CD4-positive, alpha-beta T cell (primary cell): ENCODE data around the gene PLCB3. TPM values are rescaled to one million over a fixed set of nuclear protein-coding genes. Genes with fewer than 3 reads are reported as not detected.

ENCODE experiments used
- ATAC-seq: fragments of 200-7000 bp; cut with Tn5 transposase; one replicate; pipeline ENCODE4 v1.10.0; 2022; ENCODE audit warnings: mild to moderate bottlenecking; ENCODE audit not compliant: poor library complexity
- CTCF ChIA-PET: fragments of 350-600 bp; sonication (Branson Sonifier 250); formaldehyde crosslinking; loops from one replicate; lab custom pipeline; 2021; ENCODE audit warnings: antibody characterized with exemption, inconsistent platforms; lab: Charles Lee
- POLR2A ChIA-PET: fragments of 350-600 bp; sonication (Branson Sonifier 250); formaldehyde crosslinking; loops from one replicate; lab custom pipeline; 2021; ENCODE audit warnings: antibody characterized with exemption, inconsistent platforms; lab: Charles Lee
- DNase-seq, 14 experiments: peaks; one replicate each; pipeline ENCODE4 v3.0.0-alpha.2; 2013 to 2020; ENCODE audit warnings: mixed read lengths in 2 of 14
- H3K27ac ChIP-seq, 2 donors: one replicate each; pipeline versions ENCODE4 v1.5.1 to v1.7.0; 2013; ENCODE audit warnings: low read length in 2 of 2, low read depth in 1 of 2, mild to moderate bottlenecking in 1 of 2
- H3K27me3 ChIP-seq, 2 experiments: 1 replicate in 1 of 2; 2 replicates in 1 of 2; pipeline versions ENCODE4 v1.6.1 to v1.7.0; 2013; ENCODE audit warnings: low read length in 2 of 2, control low read depth in 1 of 2, mild to moderate bottlenecking in 1 of 2, moderate library complexity in 1 of 2; ENCODE audit not compliant: insufficient read depth in 2 of 2, control insufficient read depth in 1 of 2
- H3K36me3 ChIP-seq: one replicate; pipeline ENCODE4 v1.6.1; 2013; ENCODE audit warnings: low read length, control low read depth; ENCODE audit not compliant: insufficient read depth
- H3K4me1 ChIP-seq: one replicate; pipeline ENCODE4 v1.6.1; 2013; ENCODE audit warnings: low read length, control low read depth; ENCODE audit not compliant: insufficient read depth
- H3K4me3 ChIP-seq: one replicate; pipeline ENCODE4 v1.5.1; 2013; ENCODE audit warnings: mild to moderate bottlenecking, low read length, moderate library complexity
- H3K9me3 ChIP-seq, 2 experiments: 1 replicate in 1 of 2; 2 replicates in 1 of 2; pipeline versions ENCODE4 v1.6.1 to v1.7.0; 2013; ENCODE audit warnings: low read length in 2 of 2, mild to moderate bottlenecking in 2 of 2, control low read depth in 1 of 2, moderate library complexity in 1 of 2; ENCODE audit not compliant: control insufficient read depth in 1 of 2, insufficient read depth in 1 of 2
- H3K27ac Mint-ChIP-seq: one replicate; pipeline ENCODE4 v1.8.0; 2020; ENCODE audit warnings: mixed read lengths
- H3K27me3 Mint-ChIP-seq: one replicate; pipeline ENCODE4 v1.8.0; 2021; ENCODE audit warnings: mixed read lengths
- H3K36me3 Mint-ChIP-seq: one replicate; pipeline ENCODE4 v1.8.0; 2021; ENCODE audit warnings: low read depth, mixed read lengths
- H3K4me1 Mint-ChIP-seq: one replicate; pipeline ENCODE4 v1.8.0; 2021; ENCODE audit warnings: low read depth, mixed read lengths
- H3K4me3 Mint-ChIP-seq: one replicate; pipeline ENCODE4 v1.8.0; 2020; ENCODE audit warnings: mild to moderate bottlenecking, mixed read lengths
- H3K9me3 Mint-ChIP-seq: one replicate; pipeline ENCODE4 v1.8.0; 2020; ENCODE audit warnings: mixed read lengths
- CTCF ChIP-seq: fragments of 200-600 bp; IDR thresholded peaks from one replicate; pipeline ENCODE4 v1.8.0; 2022; ENCODE audit warnings: antibody characterized with exemption, mild to moderate bottlenecking
- intact Hi-C, 2 experiments: fragments of 100-400 bp; cut with DNase I in 1 of 2; cut with micrococcal nuclease in 1 of 2; formaldehyde crosslinking; loops; one replicate each; pipeline versions ENCODE4 v1.15.1 to v1.9.0; 2023 to 2025; cut with DNase I, micrococcal nuclease
- total RNA-seq, 174 experiments: library from RNA in 2 of 174; stranded (reverse) in 2 of 174; gene quantifications; one replicate each; pipeline ENCODE4 v1.2.3 and lab custom pipeline; 2021 to 2026

PLCB3 gene
- total RNA-seq, 2 experiments from 2014 or later, result 2.5 to 2.7 TPM

- H3K27me3 Mint-ChIP-seq, result no peaks in the 10 kb centered on the region
- no peaks in the 10 kb centered on the region for H3K9me3 ChIP-seq
- POLR2A ChIA-PET, result interaction anchor here (1.4 to 6.3 kb wide), 7 partner anchors 9 to 74 kb away, joined by 6 to 116 read pairs (median 22); partner anchors contain the start of genes FERMT3, FKBP2, PPP1R14B and STIP1
- H3K4me3 ChIP-seq, result peak overlapping the region; percentile 99
- H3K4me1 ChIP-seq, result peaks cover 73% of the 10 kb centered on the region
- no peaks in the 10 kb centered on the region for H3K9me3 Mint-ChIP-seq
- no peak for TF ChIP-seq CTCF
- peaks cover 16% of the 10 kb centered on the region for H3K36me3 ChIP-seq
- DNase-seq (no peak), ATAC-seq (no peak)
- peak overlapping the region; percentile 77 to 87 for H3K27ac ChIP-seq
- H3K4me3 Mint-ChIP-seq, result peak overlapping the region; percentile 97
- H3K27me3 ChIP-seq, result no peaks in the 10 kb centered on the region
- peak overlapping the region; percentile 80 for H3K27ac Mint-ChIP-seq
- CTCF ChIA-PET, result interaction anchor here (1.2 to 3.4 kb wide), 4 partner anchors 9 to 24 kb away, joined by 3 to 15 read pairs (median 6); partner anchors contain the start of genes FERMT3 and PLCB3
- intact Hi-C loops, result loop anchor here in 1 of 2 experiments (2.0 kb wide), 1 partner anchor 13 kb away; the partner anchor contains the start of gene FKBP2
- H3K4me1 Mint-ChIP-seq, result peaks cover 50% of the 10 kb centered on the region
- H3K36me3 Mint-ChIP-seq, result no peaks in the 10 kb centered on the region
These were observed 23.8 kb upstream of the PLCB3 start for GRCh38 chr11:64227405-64227956.

- Histone ChIP-seq H3K27me3 (no peaks in the 10 kb centered on the region), H3K4me1 (peaks cover 85% of the 10 kb centered on the region), H3K9me3 (no peaks in the 10 kb centered on the region), H3K4me3 (peak overlapping the region; percentile 91), H3K36me3 (peaks cover 3% of the 10 kb centered on the region), H3K27ac (peak overlapping the region; percentile 82 to 91)
- no peak for ATAC-seq
- peak overlapping the region; percentile 94 for H3K27ac Mint-ChIP-seq
- ChIA-PET CTCF (interaction anchor here (0.9 kb wide), 1 partner anchor 23 kb away, joined by 3 read pairs; the partner anchor contains the start of gene FERMT3), POLR2A (interaction anchor here (0.9 to 4.6 kb wide), 8 partner anchors 10 to 88 kb away, joined by 3 to 31 read pairs (median 9); partner anchors contain the start of genes FERMT3, FKBP2, PRDX5 and STIP1)
- peak overlapping the region; percentile 95 for H3K4me3 Mint-ChIP-seq
- intact Hi-C loops, result no loop called here
- DNase-seq, result no peak
- H3K36me3 Mint-ChIP-seq, result no peaks in the 10 kb centered on the region
- no peaks in the 10 kb centered on the region for H3K27me3 Mint-ChIP-seq
- H3K9me3 Mint-ChIP-seq, result no peaks in the 10 kb centered on the region
- no peak for TF ChIP-seq CTCF
- peaks cover 63% of the 10 kb centered on the region for H3K4me1 Mint-ChIP-seq
These were observed 22.1 kb upstream of the PLCB3 start for GRCh38 chr11:64229090-64229743.

GRCh38 chr11:64229744-64230170 lies 21.6 kb upstream of the PLCB3 start:
- ATAC-seq (no peak), DNase-seq (no peak)
- H3K36me3 Mint-ChIP-seq, result no peaks in the 10 kb centered on the region
- intact Hi-C loops, result loop anchor here (1.0 to 5.0 kb wide), 3 partner anchors 12 to 43 kb away; partner anchors contain the start of genes FKBP2 (in 2 of the 2) and STIP1 (in 1 of the 2)
- TF ChIP-seq CTCF, result no peak
- H3K9me3 Mint-ChIP-seq, result no peaks in the 10 kb centered on the region
- Histone ChIP-seq H3K27me3 (no peaks in the 10 kb centered on the region), H3K9me3 (no peaks in the 10 kb centered on the region), H3K4me3 (peak overlapping the region; percentile 91), H3K4me1 (peaks cover 80% of the 10 kb centered on the region), H3K36me3 (peaks cover 3% of the 10 kb centered on the region), H3K27ac (peak overlapping the region; percentile 82 to 91)
- H3K27me3 Mint-ChIP-seq, result no peaks in the 10 kb centered on the region
- peak overlapping the region; percentile 94 for H3K27ac Mint-ChIP-seq
- peak overlapping the region; percentile 95 for H3K4me3 Mint-ChIP-seq
- POLR2A ChIA-PET, result interaction anchor here (0.9 to 4.6 kb wide), 8 partner anchors 10 to 88 kb away, joined by 3 to 31 read pairs (median 9); partner anchors contain the start of genes FERMT3, FKBP2, PRDX5 and STIP1
- H3K4me1 Mint-ChIP-seq, result peaks cover 63% of the 10 kb centered on the region
- CTCF ChIA-PET, result interaction anchor here (0.9 kb wide), 1 partner anchor 24 kb away, joined by 3 read pairs; the partner anchor contains the start of gene FERMT3
